SKM-1 treated with dmso at 0.1 percent for 144 hours (cell line): ENCODE measurements around the gene GUCY2D.
A peak's percentile ranks its signal among the peaks of the same experiment; 100 is the strongest.
"Not testable (repeated sequence)": the region's sequence is repeated elsewhere in the genome, so short reads cannot be mapped to it uniquely, and the experiment has no call there.

Experiments used
- DNase-seq: peaks from one replicate; lab custom pipeline; 2025; ENCODE audit not compliant: unreplicated experiment; lab: John Stamatoyannopoulos, UW

The GUCY2D gene

GRCh38 chr17:8016632-8017424 lies 14.4 kb downstream of the GUCY2D start:
- no peak for DNase-seq

GRCh38 chr17:8018436-8018835 lies 16.0 kb downstream of the GUCY2D start:
- DNase-seq, result no peak

GRCh38 chr17:8019166-8019565 lies 16.8 kb downstream of the GUCY2D start:
- DNase-seq, result no peak

GRCh38 chr17:8019665-8020650 lies 17.5 kb downstream of the GUCY2D start:
- no peak for DNase-seq

- DNase-seq, result no peak
Observed at GRCh38 chr17:8020776-8021564, 18.6 kb downstream of the GUCY2D start.

- DNase-seq, result no peak
Observed at GRCh38 chr17:8021565-8022359, 19.3 kb downstream of the GUCY2D start.

GRCh38 chr17:8022360-8023003 lies 20.1 kb downstream of the GUCY2D start:
- no peak for DNase-seq

- not testable (repeated sequence) for DNase-seq
Observed at GRCh38 chr17:8024161-8024560, 21.7 kb downstream of the GUCY2D start.

GRCh38 chr17:8025176-8025911 lies 22.9 kb downstream of the GUCY2D start:
- no peak for DNase-seq

- no peak for DNase-seq
Observed at GRCh38 chr17:8029121-8029520, 26.7 kb downstream of the GUCY2D start.

GRCh38 chr17:8031261-8031661 lies 28.8 kb downstream of the GUCY2D start:
- no peak for DNase-seq

GRCh38 chr17:8031950-8032349 lies 29.5 kb downstream of the GUCY2D start:
- DNase-seq, result no peak

GRCh38 chr17:8032442-8032841 lies 30.0 kb downstream of the GUCY2D start:
- DNase-seq, result no peak

- DNase-seq, result no peak
Observed at GRCh38 chr17:8038954-8039610, 36.7 kb downstream of the GUCY2D start, which contains the start of gene ALOX15B. Gene ALOX15B, plus strand, starts transcription at chr17:8039059. Its CDS starts 97 bp downstream, at chr17:8039156.

- no peak for DNase-seq
Observed at GRCh38 chr17:8039611-8040168, 37.3 kb downstream of the GUCY2D start.

GRCh38 chr17:8041249-8041928 lies 39.0 kb downstream of the GUCY2D start:
- peak; percentile 29 for DNase-seq

- DNase-seq, result no peak
Observed at GRCh38 chr17:8041979-8042378, 39.6 kb downstream of the GUCY2D start.
